HL-60 (cell line): ENCODE measurements around the gene MEIOC.
"Not testable (repeated sequence)": the region's sequence is repeated elsewhere in the genome, so short reads cannot be mapped to it uniquely, and the experiment has no call there.

Experiments used
- DNase-seq, 2 experiments: peaks; one replicate each; pipeline ENCODE4 v3.0.0-alpha.2; 2010 to 2020; ENCODE audit warnings: low read depth in 1 of 2, low spot score in 1 of 2
- H3K27ac ChIP-seq: fragments of 250-450 bp; sonication (Bioruptor Pico); replicated peaks from 2 replicates; pipeline ENCODE4 v1.5.1; 2020; ENCODE audit warnings: mild to moderate bottlenecking, moderate library complexity
- H3K27me3 ChIP-seq: fragments of 250-450 bp; sonication (Bioruptor Pico); 2 replicates; pipeline ENCODE4 v1.5.1; 2021; ENCODE audit warnings: mild to moderate bottlenecking, moderate library complexity; ENCODE audit not compliant: insufficient read depth, poor library complexity, severe bottlenecking
- H3K4me3 ChIP-seq: replicated peaks from 2 replicates; pipeline ENCODE4 v1.5.1; 2011; ENCODE audit warnings: mild to moderate bottlenecking, control low read depth, low read length; ENCODE audit not compliant: insufficient read depth
- CTCF ChIP-seq: IDR thresholded peaks from one replicate; pipeline ENCODE4 v1.5.1; 2011; ENCODE audit warnings: low read length, control low read depth, inconsistent platforms; ENCODE audit not compliant: insufficient read depth
- GABPA ChIP-seq: IDR thresholded peaks from 2 replicates; pipeline ENCODE4 v1.6.1; 2012; ENCODE audit warnings: low read depth
- POLR2AphosphoS5 ChIP-seq: IDR thresholded peaks from 2 replicates; pipeline ENCODE4 v1.6.1; 2012; ENCODE audit warnings: low read depth
- REST ChIP-seq: IDR thresholded peaks from 2 replicates; pipeline ENCODE4 v1.6.1; 2012; ENCODE audit warnings: low read depth; ENCODE audit not compliant: insufficient replicate concordance
- SPI1 ChIP-seq: IDR thresholded peaks from 2 replicates; pipeline ENCODE4 v1.6.1; 2012; ENCODE audit warnings: low read depth, mild to moderate bottlenecking, borderline replicate concordance

The MEIOC gene

GRCh38 chr17:44683303-44683702, 27.0 kb downstream of the MEIOC start:
- not testable (repeated sequence) for H3K27me3 ChIP-seq, H3K4me3 ChIP-seq
- TF ChIP-seq SPI1 (peak; percentile 89), POLR2AphosphoS5 (peak; percentile 58; the same call in 1 of the 2 replicates)
- peak overlapping the region; percentile 62 for H3K27ac ChIP-seq
- DNase-seq = peak in 1 of 2 experiments; percentile 85

DNA sequence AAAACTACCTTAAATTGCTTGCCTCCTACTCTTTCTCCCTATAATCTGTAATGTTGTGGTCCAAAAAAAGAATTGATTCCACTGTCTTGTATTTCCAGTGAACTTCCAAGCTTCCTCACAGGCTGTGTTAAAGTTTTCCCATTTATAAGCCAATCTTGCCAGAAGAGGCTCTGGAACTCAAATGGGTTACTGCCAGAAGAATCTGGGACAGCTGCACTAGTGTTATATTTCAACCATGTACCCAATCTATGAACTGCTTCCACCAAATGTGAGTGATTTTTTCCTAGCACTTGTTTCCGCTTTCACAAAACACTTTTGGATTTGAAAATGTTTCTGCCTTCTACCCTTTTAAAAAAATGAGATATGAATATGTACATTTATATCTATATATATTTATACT, 31.5 kb downstream of the MEIOC start:
- no peak overlapping the region for H3K27ac ChIP-seq
- DNase-seq = no peak
- TF ChIP-seq REST (no peak), CTCF (no peak), SPI1 (no peak), GABPA (no peak), POLR2AphosphoS5 (no peak)

DNA sequence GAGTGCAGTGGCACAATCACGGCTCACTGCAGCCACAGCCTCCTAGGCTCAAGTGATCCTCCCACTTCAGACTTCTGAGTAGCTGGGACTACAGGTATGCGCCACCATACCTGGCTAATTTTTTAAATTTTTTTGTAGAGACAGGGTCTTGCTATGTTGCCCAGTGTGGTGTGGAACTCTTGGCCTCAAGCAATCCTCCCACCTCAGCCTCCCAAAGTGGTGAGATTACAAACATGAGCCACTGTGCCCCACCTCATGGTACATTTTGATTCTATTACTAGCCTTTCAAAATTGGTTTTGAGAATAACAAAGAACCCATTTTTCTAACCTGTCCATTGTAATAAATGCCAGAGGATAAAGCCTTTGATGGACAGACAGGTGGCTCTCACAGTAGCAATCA, 31.9 kb downstream of the MEIOC start:
- DNase-seq = no peak
- TF ChIP-seq POLR2AphosphoS5 (no peak), REST (no peak), SPI1 (no peak)
- Histone ChIP-seq H3K27me3 (no peaks in the 10 kb centered on the region), H3K27ac (no peak overlapping the region), H3K4me3 (no peak overlapping the region)

More for the DNA sequence above, 31.5 kb downstream of the MEIOC start:
- Histone ChIP-seq H3K27me3 (no peaks in the 10 kb centered on the region), H3K4me3 (no peak overlapping the region)

- no peaks in the 10 kb centered on the region for H3K27me3 ChIP-seq
- peak overlapping the region; percentile 77 for H3K27ac ChIP-seq
- TF ChIP-seq GABPA (no peak), SPI1 (no peak), REST (no peak), CTCF (no peak), POLR2AphosphoS5 (no peak)
- peak overlapping the region; percentile 87 for H3K4me3 ChIP-seq
- no peak for DNase-seq
Measured at GRCh38 chr17:44688675-44689476, 32.6 kb downstream of the MEIOC start.
